OCI-M2 (cell line): ENCODE results near the gene HCST.

Experiments
- DNase-seq: peaks from one replicate; lab custom pipeline; 2025; ENCODE audit not compliant: unreplicated experiment; lab: John Stamatoyannopoulos, UW

HCST gene

DNA sequence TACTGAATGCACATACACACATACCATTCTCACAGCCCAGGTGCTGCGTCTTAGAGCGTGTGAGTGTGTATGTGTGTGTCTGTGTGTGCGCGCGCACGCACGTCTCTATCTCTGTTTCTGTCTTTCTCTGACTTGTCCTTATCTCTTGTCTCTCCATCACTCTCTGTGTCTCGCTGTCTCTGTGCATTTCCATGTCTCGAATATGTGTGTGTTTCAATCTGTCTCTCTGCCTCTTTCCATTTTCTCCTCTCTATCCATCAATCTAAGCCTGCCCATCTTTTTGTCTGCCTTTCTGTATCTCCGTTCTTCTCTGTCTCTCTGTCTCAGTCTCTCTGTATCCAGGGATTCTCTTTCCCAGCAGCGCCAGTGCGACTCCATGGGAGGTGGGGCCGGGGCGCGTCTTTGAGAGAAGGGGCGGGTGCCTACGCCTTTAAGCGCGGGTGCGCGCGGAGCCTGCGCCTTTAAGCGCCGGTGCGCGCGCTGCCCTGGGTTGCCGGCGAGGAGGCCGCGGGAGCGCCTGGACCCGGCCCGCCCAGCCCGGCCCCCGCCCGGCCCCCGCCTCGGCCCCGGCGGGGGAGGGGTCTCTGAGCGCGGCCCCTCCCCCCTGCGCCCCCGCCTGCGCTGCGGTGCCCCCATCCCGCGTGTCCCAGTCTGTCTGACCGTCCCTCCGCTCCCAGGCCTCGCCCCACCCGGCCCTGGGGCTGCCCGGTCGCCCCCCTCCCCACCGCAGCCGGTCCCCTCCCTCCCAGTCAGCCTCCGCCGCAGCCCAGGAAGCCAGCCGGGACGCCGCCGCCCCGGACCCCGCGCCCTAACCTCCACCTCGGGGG is 33.8 kb downstream of the HCST start, which contains the start of gene LRFN3:
LRFN3 (plus strand) TSS at position 464 of the 827 bp plus-strand sequence. CDS start 3,052 bp downstream, outside the sequence.
- DNase-seq, result peak; percentile 81

DNA sequence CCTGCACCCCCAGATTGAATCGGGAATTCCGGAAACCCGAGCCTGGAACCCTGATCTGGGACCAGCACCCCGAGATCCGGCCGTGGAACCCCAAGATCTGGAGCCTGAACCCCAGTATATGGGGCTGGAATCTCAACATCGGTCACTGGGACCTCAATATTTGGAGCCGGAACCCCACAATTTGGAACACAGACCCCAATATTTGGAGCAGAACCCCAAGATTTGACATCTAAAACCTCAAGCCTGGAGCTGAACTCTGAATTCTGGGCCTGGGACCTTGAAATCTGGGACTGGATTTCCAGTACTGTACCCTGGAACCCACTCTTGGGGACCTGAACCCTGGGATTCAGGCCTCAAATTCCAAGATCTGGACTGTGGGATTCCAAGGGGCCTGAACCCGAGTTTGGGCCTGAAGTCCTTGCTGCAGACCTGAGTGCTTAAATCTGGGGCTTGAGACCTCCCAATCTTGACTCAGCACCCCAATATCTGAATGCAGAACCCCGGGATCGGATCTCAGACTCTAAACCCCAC is 34.5 kb downstream of the HCST start:
- DNase-seq, result no peak

- no peak for DNase-seq
These were observed 35.3 kb downstream of the HCST start for GRCh38 chr19:35937345-35938281.

DNA sequence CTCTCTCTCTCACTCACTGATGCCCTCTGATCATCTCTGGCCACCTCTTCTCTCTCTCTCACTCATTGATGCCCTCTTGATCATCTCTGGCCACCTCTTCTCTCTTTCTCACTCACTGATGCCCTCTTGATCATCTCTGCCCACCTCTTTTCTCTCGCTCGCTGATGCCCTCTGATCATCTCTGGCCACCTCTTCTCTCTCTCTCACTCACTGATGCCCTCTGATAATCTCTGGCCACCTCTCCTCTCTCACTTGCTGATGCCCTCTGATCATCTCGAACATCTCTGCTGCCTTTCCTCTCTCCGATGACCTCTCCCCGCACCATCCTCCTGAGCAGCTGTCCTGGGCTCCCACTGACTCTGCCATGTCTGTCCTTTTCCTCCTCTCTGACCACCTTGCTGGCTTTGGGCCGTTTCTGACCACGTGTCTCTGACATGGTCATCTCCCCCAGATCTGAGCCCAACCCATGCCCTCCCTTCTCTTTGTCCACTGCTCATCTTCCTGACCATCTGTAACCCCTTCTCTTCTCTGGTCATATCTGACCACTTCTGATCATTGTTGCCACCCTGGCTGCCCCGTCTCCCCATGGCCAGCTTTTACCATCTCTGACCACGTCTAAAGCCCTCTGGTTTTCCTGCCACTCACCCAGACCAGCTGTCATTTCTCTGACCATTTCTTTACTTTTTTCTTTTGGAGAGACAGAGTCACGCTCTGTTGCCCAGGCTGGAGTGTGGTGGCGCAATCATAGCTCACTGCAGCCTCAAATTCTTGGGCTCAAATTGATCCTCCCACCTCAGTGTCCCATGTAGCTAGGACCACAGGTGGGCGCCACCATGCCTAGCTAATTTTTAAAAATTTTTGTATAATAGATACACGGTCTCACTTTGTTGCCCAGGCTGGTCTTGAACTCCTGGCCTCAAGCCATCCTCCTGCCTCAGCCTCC is 36.2 kb downstream of the HCST start:
- DNase-seq, result no peak

GRCh38 chr19:35939307-35940077 is 37.2 kb downstream of the HCST start:
- no peak for DNase-seq

- DNase-seq, result no peak
These were observed 37.9 kb downstream of the HCST start for GRCh38 chr19:35940078-35940775.

GRCh38 chr19:35940839-35941238 is 38.5 kb downstream of the HCST start:
- no peak for DNase-seq

DNA sequence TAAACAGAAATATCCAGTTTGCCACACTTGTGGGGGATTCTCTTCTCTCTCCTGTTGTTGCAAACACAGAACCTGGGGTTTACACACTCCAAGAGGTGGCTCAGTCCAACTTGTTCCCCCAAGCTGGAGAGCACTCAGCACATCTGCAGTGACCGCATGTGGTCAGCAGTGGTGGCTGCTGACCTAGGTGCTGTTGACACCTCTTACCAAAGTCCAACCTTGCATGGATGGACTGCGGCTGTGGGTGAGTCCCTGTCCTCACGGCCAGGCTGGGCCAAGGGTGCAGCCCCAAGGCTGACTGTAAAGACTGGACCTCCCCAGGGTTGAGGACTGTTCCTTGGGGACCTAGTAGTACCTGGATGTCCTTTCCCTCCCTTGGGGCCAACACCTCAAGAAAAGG is 39.9 kb downstream of the HCST start:
- DNase-seq, result no peak

- no peak for DNase-seq
These were observed 41.3 kb downstream of the HCST start for GRCh38 chr19:35943321-35944301.

GRCh38 chr19:35944556-35944955 is 42.2 kb downstream of the HCST start:
- DNase-seq, result no peak

DNA sequence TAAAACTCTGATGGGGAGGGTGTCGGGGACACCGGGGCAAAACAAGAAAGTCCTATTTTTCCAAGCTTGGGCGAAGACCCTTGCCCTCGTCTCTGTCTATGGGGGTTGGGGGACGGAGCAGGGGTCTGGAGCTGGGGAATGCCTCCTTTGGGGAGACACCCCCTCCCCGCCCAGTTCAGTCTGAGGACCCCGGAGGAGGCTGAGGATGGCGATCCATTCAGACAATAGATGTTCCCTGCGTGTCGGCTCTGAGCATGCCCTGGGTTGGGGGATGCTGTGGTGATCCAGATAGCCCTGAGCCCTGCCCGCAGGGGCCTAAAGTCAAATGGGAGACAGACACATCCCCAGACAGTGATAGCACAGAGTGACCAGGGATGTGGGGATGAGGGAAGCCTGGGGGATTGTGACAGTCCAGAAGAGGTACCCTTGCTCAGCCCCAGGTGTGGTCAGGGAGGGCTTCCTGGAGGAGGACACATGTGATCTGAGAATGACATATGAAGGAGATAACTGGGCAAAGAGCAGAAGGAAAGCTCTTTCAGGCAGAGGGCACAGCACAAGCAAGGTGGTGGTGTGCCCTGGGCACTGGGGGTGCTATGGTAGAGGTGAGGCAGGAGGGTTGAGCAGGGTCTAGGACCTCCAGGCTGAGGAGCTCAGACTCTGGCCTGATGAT is 42.9 kb downstream of the HCST start:
- no peak for DNase-seq

- DNase-seq, result no peak
These were observed 43.9 kb downstream of the HCST start for GRCh38 chr19:35946203-35946602.

GRCh38 chr19:35949131-35949530 is 46.8 kb downstream of the HCST start:
- no peak for DNase-seq
